Measurements from ENCODE around the gene ARL2BP.

The ARL2BP gene

DNA sequence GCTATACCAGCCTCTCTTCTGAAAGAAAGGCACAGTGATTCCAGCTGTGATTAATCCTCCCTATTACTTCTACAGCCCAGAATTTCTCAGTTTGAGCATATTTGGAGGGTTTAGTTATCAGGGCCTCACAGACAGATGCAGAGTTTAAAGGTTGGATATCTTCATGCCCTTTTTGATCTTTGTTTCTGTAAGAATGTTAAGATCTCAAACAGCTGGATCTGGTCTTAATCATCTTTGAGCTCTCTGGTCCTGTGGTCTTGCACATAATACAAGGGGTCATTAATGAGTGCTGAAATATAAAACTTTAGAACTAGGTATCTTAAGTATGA is 9.1 kb upstream of the ARL2BP start:
- DNase-seq, result no peak

DNA sequence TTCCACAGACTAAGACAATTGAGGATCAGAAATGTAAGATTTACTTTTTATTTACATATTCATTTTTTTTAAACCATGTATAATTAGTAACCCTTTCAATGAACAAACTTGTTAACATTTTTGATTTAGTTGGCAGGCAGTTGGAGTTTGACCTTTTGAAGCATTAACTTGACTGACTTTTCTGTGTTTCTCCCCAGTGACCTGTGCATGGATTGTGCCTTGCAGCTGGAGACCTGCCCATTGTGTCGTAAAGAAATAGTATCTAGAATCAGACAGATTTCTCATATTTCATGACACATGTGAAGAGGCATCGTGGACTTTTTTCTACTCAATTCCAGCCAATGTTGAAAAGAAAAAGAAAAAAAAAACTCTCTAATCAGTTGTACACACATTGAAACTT is 6.4 kb upstream of the ARL2BP start:
- DNase-seq, result no peak

DNA sequence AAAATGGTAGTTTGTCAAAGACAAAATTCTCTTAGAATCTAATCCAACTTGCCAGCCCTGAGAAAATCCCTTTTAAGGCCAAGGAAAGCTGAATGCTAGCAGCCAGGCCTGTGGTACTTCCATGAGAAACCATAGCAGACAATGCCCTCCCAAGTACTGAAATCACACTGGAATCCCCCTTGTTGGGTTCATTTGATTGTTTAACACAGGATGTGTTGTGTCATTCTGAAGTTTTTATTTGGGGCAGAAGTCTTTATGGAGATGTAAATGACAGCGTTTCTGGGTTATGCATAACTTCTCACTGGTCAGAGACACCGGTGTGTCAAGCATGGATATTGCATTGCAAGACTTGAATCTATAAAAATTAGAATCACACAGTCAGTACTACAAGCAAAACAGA is 6.0 kb upstream of the ARL2BP start:
- DNase-seq, result no peak

DNA sequence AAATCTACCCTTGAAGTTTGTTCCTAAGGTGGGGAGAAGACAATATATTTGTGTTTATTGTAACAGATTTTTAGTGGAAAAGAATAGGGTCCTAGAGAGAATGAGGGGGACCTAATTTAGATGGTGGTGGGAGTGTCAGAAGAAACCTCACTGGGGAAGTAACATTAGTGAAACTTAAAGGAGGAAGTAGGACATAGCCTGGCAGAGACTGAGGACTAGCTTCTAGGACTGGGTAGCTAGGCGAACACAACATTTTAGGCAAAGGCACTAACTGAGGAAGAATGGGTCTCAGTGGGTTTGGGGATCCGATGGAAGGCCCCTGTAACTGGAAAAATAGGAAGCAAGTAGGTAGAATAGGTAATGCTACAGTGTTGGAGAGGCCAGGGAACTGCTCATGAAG is 4.2 kb upstream of the ARL2BP start:
- DNase-seq, result no peak

DNA sequence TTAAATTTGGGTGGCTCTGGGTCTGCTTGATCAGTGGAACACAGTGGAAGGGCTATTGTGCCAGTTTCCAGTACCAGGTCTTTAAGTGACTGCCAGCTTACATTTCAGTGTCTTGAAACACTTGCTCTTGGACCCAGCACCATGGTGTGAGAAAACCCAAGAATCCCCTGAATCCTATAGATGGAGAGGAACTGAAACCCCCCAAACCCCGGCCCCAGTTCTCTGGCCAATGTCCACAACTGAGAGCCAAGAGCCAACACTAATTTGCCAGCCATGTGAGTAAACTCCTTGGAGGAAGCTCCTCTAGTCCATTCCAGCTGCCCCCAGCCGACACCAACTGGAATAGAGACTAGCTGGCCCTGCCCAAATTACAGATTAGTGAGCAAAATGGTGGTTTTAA is 2.4 kb upstream of the ARL2BP start:
- DNase-seq, result no peak

DNA sequence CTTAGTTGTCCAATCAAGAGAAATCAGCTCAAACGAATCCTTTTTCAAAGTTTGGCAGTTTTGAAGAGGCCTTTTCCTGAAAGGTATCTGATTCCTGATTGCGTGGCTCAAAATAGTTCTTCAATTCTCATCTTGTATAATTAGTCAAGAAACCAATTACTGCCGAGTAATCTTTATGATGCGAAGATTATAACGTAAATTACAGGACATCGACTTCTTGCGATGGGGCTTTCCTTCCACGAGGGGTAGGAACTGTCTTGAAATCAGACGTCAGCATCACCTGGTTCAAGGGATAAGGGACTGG is 644 bp upstream of the ARL2BP start:
- DNase-seq, result no peak

DNA sequence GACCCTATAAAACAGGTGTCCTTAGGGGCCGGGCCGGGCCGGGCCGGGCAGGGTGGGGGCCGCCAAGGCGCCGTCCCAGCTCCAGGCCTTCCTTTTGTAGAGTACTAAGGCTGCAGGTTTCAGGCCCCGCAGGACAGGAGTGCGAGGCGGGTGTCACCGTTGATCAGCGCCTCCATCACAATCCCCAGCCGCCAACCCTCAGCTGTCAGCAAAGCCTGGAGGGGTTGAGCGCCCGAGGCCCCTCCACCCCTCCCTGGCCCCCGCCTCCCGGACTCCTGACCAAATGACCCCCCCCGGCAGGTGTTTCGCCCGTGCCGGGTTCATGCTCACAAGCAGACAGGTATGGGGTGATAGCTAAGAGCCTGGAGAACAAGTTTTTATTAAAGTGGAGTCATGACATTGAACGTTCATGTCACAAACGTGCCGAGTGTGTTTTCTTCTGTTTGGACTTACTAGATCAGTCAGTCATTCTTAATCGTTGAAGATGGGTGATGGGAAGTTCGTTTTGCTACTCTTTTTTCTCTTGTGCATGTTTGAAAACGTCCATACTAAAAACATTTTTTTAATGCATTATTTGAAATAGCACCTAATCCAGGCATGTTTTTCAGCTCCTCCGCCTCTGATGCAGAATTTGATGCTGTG is 534 bp downstream of the ARL2BP start:
- DNase-seq, result peak; percentile 32

DNA sequence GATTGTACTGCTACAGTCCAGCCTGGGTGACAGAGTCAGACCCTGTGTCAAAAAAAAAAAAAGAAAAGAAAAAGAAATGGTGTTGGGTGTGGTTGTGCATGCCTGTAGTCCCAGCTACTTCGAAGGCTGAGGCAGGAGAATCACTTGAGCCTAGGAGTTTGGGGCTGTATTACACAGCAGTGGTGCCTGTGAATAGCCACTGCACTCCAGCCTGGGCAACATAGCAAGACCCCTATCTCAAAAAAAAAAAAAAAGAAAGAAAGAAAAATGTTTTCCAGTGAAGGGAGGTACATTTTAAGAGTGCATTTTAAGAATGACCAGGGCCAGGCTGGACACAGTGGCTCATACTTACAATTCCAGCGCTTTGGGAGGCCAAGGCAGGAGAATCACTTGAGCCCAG is 6.3 kb downstream of the ARL2BP start:
- DNase-seq, result no peak

DNA sequence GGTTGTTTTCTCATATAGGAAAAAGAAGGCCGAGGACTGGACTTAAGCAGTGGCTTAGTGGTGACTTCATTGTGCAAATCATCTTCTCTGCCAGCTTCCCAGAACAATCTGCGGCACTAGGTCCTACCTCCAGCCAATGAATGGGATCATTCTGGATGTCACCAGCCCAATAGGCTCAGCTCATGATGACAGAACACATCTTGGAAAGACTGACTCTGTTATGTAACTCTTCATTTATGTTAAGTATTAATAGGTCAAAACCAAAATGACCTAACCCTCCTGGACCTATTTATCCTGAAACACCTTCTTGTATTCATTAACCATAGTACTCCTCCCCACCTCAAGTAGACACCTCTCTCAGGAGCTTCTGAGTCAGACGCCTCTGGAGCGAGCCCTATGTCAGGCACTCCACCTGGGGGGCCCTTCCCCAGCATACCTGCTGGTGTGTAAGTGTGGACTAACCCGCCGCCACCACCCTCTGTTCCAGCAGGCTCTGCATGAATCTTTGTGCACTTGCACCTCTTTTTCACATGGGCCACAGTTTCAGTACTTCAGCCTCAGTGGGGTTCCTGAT is 7.2 kb downstream of the ARL2BP start:
- no peak for DNase-seq

DNA sequence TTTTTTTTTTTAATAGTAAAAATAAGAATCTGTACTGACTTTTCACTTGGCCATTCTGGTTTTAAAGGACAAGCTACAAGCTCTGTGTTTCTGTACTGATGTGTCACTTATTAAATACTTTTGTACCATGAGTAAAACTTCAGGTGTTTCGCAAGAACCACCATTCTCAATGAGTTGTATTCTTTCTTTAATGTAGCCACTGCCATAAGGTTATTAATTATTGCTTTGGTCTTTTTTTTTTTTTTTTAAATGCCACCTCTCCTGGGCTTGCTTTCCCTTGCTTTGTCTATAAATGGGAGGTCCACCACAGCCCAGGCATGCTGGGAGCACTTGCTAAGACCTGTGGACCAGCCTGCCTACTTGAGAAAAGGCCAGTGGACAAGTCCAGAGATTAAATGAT is 8.4 kb downstream of the ARL2BP start:
- no peak for DNase-seq

DNA sequence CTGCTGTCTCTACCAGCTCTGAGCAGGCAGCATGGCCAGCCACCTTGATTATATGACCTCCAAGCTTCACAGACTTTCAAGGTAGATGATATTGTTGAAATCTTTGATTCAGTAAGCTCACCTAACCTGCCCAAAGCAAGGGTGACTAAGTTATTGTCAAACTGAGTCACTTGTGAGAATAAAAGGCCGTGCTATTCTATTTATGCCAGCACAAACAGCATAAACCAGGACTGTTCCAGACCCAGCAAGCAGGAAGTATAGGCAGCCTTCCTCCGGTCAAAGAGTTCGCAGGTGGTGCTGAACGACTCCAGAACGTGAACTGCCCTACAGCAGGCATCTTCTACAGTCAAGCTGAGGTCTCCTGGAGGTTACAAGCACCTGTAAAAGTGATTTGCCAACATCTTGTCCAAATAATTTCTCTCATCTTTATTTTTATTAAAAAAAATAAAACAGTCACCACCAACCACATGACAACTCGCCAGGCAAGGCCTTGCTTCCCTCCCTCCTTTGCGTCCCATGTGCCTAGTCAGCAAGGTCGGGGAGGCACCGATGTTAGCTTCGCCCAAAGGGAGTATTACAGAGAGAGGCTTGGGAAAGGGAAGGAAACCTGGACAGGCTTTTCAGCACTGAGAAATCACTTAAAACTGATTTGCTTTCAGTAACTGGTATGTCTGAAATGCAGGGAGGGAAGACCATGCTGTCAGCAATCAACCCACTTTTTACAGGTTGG is 10.8 kb downstream of the ARL2BP start:
- DNase-seq, result no peak

DNA sequence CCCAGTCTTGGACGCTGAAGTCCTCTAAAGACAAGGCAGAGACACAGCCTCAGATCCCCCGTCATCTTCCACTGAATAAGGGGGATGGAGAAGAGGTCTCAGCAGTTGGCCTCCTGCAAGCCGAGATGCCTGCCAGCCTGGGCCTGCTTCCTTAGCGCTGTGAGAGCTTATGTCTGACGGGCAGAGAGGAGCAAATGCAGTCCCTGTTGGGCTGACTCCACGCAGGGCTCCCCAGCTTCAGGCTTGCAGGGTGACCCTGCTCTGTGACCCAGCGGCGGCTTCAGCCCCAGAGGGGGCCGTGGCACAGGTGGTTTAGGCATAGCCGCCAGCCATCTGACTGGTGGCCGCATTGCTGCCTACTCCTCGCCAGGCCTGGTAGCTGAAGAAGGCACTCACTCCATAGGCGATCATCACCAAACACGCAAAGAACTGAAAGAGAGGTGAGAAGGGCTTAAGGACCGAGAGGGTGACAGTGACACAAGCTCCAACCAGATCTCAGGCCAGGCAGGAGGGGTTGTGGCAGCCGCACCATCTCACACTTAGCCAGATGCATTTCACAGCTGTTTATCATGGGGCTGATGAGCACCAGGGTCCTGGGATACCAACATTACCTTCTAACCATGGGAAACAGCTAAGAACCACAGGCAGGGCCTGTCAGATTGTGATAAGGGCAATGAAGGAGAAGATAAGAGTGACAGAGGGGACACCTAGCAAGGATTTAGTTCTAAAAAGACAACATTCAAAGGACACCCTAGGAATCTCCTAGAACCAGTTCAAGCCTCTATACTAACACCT is 11.7 kb downstream of the ARL2BP start:
- DNase-seq, result peak; percentile 82

DNA sequence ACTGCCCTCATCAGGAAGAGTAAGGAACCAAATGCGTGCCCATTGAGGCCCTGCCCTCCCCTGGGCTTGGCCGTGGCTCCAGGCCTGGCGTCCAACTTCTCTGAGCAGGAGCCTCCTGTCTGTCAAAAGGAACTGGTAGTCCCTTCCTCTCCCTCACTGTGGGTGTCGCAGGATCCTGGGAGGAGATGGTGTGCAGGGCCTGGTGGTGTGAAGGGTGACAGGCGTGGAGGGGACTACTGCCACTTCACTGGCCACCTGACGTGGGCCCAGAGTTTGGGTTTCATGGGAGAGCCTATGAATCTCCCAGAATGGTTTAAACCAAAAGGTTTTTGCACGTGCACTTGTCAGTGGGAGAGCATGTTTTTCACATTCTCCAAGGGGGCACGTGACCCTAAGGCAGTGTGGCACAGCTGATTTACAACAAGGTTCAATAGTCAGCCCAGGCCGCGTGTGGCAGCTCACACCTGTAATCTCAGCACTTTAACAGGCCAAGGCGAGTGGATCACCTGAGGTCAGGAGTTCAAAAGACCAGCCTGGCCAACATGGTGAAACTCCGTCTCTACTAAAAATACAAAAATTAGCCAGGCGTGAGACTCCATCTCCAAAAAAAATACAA is 12.5 kb downstream of the ARL2BP start:
- no peak for DNase-seq

DNA sequence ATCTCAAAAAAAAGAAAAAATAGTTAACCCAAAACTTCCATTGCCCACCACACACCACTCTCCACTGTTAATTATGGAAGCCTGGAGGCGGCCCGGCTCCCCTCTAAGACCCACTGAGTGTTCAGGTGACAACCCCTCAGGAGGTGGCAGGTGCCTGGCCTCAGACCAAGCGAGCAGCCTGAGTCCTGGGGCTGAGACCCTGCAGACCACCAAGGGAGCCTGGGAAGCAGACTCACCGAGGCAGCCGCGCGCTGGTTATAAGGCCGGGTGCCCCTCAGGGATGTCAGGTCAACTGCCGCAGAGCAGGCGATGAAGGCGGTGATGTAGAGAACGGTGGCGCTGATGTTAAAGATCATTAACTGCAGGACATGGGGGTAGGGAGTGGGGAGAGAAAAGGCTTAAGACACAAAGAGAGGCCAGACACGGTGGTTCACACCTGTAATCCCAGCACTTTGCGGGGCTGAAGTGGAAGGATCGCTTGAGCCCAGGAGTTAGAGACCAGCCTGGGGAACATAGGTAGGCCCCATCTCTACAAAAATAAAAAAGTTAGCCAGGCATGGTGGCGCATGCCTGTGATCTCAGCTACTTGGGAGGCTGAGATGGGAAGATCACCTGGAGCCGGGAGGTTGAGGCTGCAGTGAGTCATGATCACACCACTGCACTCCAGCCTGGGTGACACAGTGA is 13.3 kb downstream of the ARL2BP start:
- no peak for DNase-seq

DNA sequence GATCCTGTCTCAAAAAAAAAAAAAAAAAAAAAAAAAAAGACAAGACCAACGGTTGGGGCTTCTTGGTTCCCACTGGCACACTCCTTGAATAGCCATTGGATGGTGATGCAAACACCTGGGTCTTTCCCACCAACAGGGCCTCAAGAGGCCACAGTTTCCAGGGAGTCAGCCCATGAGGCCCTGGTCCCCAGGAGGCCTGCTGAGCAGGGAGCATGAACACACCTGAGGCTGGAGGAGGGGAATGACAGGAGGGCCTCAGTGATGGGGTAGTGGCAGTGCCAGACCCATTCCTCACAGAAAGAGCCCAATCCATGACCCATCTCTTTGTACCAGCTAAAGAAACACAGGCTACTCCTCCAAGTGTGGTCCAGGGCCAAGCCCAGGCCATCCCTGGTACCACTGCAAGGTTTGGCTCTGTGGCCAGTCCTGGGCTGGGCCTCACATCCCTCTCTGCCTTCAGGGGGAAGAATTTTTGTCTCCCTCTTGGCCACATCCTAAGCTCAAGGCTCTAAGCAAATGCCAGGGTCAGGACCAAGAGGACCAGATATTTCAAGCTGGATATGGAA is 13.9 kb downstream of the ARL2BP start:
- DNase-seq, result no peak

DNA sequence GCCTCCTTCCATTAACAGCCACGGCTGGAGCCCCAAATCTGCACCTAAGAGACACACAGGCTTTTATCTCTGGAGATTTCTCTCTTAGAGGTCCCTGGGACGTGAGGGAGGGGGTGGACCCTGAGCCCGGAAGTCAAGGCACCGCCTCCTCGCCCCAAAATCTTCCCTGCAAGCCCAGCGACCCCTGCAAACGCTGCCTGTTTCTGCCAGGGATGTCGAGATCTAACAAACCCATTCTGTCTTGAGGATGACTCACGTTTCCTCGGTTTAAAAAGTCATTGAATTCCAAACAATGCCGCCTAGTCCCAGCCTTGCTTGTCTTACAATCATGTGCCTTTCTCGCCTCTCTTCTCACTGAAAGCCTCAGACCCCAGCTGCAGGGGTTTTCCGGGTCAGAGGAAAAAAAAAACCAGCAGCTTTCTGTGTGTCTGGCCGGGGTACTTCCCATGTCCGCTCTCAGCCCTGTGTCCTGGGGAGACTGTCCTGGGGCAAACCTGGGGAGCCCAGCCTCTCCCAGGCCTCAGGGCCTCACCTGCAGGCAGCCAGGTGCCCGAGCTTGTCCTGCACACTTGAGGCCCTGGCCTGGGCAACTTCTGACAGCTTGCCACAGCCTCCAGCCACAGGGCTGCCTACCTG is 15.4 kb downstream of the ARL2BP start:
- DNase-seq, result no peak

DNA sequence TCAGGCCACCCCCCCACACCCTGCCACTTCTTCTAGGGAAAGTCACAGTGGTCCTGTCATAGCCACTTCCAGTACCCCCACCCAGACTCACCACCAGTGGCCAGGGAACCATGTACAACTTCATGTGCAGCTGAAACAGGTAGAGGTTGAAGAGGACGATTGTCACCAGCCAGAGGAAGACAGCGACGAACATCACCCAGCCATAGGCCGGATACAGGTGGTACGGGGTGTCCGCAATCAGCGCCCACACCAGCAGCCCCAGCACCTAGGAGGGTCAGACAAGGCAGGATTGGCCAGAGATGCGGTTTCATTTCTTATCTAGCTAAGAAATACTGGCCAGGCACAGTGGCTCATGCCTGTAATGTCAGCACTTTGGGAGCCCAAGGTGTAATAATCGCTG is 16.7 kb downstream of the ARL2BP start:
- no peak for DNase-seq

DNA sequence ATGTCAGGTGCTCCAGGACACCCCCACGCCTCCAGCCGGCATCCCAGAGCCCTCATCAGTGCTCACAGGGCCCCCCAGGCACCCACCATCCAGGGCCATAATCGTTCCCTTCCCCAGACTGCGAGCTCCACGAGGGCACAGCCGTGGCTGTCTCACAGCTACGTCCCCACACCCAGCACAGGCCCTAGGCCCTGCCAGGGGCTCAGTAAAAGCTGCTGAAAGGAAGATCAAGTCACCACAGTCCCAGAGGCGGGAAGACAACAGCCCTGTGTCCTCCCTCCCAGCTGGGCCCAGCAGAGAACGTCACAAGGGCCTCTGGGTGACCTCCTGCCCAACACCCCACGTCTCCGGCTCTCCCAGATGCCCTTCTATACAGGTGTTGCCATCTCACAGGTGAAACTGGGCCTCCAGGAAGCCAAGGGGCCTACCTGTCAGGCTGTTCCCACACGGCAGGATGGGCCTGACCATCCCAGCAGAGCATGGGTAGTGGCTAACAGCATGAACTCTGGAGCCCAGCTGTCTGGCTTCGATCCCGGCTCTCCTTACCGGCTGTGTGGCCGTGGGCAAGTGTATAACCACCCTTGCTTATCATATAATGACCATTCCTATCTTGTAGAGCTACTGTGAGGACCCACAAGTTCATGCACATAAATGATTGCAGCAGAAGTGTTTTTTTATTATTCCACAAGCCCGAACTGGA is 17.9 kb downstream of the ARL2BP start:
- peak; percentile 60 for DNase-seq

DNA sequence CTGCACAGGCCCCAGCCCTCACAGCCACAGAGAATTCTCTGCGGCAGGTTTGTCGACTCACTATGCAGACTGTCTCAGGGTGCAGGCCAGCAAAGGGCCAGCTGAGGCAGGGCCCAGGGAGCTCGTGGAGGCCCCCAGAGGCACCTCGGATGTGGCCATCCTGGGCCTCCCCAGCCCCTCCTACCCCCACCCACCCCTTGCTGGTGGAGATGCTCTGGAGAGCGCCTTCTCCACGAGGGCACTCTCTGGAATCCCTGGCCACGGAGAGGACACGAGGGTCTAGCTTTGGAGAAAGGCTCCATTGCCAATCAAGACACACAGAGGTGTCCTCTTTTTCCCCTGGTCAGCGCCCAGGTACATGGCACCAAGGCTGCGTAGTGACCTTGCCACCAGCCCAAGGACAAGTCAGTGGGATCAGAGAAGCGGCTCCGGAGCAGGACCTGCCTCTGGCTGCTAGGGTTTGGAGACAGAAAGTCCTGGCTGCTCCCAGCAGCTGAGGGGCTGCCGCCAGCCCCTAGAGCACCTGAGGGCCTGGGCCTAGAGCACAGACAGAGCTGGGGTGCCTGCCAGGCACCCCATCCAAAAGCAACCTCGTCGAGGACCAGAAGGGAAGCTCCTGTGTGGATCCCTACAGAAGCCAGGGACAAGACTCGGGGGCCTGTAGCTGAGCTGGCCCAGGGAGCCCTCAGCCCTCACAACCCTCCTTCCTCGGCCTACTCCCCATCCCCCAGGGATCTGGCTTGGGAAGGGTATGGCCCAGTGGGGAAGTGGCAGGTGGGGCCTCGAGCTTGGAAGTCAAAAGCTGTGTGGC is 18.7 kb downstream of the ARL2BP start:
- DNase-seq, result no peak

DNA sequence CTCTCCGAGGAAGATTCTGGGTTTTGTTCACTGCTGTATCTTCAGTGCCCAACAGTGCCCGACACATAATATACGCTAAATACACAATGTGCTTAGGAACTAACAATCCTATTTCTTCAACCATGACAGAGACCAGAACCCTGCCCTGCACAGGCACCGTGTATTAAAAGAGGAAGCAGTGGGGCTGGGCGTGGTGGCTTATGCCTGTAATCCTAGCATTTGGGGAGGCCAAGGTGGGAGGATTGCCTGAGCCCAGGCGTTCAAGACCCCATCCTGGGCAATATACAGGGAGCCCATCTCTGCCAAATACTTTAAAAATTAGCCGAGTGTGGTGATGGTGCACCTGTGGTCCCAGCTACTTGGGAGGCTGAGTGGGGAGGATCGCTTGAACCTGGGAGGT is 19.3 kb downstream of the ARL2BP start:
- no peak for DNase-seq

DNA sequence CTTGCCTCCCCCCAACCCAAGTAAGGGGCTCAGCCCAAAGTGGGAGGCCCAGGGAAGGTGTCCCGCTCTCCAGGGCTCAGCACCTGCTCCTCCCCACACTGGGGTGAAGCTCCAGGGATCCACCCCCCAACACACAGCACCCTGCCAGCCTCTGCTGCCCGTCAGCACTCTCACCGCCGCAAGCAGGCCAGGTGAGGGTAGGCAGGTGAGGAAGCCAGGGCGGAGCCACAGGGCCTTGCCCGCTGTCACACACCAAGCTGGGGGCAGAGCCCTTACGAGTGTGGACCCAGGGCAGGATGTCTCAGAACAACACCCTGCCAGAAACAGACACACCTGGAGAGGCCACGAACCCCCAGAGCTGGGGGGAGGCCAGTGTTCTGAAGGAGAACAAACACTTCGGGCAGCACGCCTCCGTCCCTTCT is 19.9 kb downstream of the ARL2BP start:
- DNase-seq, result no peak
